Measurements from ENCODE around the gene ITLN1.

DNA sequence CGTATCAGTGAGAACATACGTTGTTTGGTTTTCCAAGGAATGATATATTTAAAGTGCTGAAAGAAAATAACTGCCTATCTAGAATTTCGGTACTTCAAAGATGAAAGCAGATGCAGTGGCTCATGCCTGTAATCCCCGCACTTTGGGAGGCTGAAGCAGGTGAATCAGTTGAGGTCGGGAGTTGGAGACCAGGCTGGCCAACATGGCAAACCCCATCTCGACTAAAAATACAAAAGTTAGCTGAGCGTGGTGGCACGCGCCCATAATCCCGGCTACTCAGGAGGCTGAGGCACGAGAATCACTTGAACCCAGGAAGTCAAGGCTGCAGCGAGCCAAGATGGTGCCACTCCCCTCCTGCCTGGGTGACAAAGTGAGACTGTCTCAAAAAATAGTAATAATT is 38.7 kb downstream of the ITLN1 start:
- TF ChIP-seq POLR2A (IDR thresholded peaks at IDR 0.05) = no peak
- TF ChIP-seq, protein P1, sequence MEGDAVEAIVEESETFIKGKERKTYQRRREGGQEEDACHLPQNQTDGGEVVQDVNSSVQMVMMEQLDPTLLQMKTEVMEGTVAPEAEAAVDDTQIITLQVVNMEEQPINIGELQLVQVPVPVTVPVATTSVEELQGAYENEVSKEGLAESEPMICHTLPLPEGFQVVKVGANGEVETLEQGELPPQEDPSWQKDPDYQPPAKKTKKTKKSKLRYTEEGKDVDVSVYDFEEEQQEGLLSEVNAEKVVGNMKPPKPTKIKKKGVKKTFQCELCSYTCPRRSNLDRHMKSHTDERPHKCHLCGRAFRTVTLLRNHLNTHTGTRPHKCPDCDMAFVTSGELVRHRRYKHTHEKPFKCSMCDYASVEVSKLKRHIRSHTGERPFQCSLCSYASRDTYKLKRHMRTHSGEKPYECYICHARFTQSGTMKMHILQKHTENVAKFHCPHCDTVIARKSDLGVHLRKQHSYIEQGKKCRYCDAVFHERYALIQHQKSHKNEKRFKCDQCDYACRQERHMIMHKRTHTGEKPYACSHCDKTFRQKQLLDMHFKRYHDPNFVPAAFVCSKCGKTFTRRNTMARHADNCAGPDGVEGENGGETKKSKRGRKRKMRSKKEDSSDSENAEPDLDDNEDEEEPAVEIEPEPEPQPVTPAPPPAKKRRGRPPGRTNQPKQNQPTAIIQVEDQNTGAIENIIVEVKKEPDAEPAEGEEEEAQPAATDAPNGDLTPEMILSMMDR (IDR thresholded peaks at IDR 0.05) = no peak
